ENCODE data around the gene ZC3H14.

Gene ZC3H14

GRCh38 chr14:88632512-88632911, 69.7 kb downstream of the ZC3H14 start:
- CTCF ChIA-PET: no interaction called here
- POLR2A ChIA-PET (ENCODE audit: low non-redundant PET): no interaction called here
- DNase-seq (ENCODE audit: low spot score): no peak
- H3K27ac ChIP-seq: no peak overlapping the region
- no peak for TF ChIP-seq CTCF (conservative IDR thresholded peaks at IDR 0.05; ENCODE audit: low read depth)

DNA sequence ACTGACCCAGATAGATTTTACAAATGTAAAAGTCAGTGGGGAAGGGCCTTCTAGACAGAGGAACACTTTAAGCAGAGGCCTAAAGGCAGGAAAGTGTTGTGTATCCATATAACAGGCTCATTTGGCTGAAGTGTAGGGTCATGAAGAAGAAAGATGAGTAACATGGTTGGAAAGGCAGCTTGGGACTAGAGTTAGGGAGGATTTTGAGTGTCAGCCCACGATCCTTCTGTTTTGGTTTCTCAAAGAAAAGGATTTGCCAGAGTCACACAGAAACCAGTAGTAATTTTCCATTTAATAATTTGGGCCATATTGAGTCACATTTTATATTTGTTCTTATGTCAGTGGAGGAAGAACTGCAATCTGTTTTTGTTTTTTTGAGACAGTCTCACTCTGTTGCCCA, 76.4 kb downstream of the ZC3H14 start:
- ChIA-PET POLR2A (ENCODE audit: low non-redundant PET) (no interaction called here), CTCF (interaction anchor here (0.7 kb wide), 1 partner anchor 77 kb away, joined by 3 read pairs; no protein-coding TSS in a partner anchor)
- no peak overlapping the region for H3K27ac ChIP-seq
- TF ChIP-seq CTCF (conservative IDR thresholded peaks at IDR 0.05; ENCODE audit: low read depth): no peak
- DNase-seq (ENCODE audit: low spot score): no peak

DNA sequence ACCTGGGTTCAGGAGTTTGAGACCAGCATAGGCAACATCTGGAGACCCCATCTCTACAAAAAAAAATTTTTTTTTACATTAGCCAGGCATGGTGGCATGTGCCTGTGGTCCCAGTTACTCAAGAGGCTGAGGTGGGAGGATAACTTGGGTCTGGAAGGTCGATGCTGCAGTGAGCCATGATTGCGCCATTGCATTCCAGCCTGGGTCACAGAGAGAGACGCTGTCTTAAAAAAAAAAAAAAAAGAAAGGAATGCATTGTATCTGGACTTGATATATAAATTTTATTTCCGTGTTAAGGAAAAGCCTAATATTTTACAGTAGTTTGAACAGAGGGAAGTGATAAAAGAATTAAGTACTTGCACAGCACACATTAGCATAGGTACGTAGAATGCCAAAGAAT, 97.2 kb downstream of the ZC3H14 start:
- DNase-seq (ENCODE audit: low spot score): no peak
- H3K27ac ChIP-seq: no peak overlapping the region
- ChIA-PET CTCF (no interaction called here), POLR2A (ENCODE audit: low non-redundant PET) (no interaction called here)
- no peak for TF ChIP-seq CTCF (conservative IDR thresholded peaks at IDR 0.05; ENCODE audit: low read depth)

GRCh38 chr14:88667555-88668273, 104.9 kb downstream of the ZC3H14 start:
- peak; percentile 85 for TF ChIP-seq CTCF (conservative IDR thresholded peaks at IDR 0.05; ENCODE audit: low read depth)
- peak; percentile 58 for DNase-seq (ENCODE audit: low spot score)
- no peak overlapping the region for H3K27ac ChIP-seq
- CTCF ChIA-PET: interaction anchor here (0.5 to 1.3 kb wide), 22 partner anchors 12 to 1006 kb away, joined by 3 to 12 read pairs (median 4); no protein-coding TSS in a partner anchor
- POLR2A ChIA-PET (ENCODE audit: low non-redundant PET): no interaction called here

- CTCF ChIA-PET: interaction anchor here (0.8 to 1.8 kb wide), 4 partner anchors 13 to 200 kb away, joined by 5 to 10 read pairs (median 7); no protein-coding TSS in a partner anchor
- no peak overlapping the region for H3K27ac ChIP-seq
- POLR2A ChIA-PET (ENCODE audit: low non-redundant PET): no interaction called here
- no peak for TF ChIP-seq CTCF (conservative IDR thresholded peaks at IDR 0.05; ENCODE audit: low read depth)
- no peak for DNase-seq (ENCODE audit: low spot score)
These were observed 105.7 kb downstream of the ZC3H14 start for GRCh38 chr14:88668448-88669116.

DNA sequence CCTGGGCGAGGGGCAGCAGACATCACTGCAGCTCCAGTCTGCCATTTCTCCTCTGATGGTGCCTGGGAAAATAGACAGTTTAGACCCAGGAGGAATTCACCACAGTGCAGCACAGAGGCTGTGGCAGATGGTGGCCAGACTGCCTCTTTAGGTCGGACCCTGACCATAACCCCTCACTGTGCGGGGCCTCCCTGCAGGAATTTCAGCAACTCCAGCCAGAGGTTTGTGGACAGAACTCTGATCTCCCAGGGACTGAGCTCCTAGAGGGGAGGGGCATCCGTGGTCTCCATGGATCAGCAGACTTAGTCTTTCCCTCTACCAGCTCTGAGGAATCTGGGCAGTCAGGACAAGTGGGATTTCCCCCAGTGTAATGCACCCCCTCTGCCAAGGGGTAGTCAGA, 106.5 kb downstream of the ZC3H14 start:
- no peak for TF ChIP-seq CTCF (conservative IDR thresholded peaks at IDR 0.05; ENCODE audit: low read depth)
- no peak for DNase-seq (ENCODE audit: low spot score)
- ChIA-PET CTCF (interaction anchor here (0.6 to 1.8 kb wide), 2 partner anchors 199 to 306 kb away, joined by 3 to 6 read pairs; no protein-coding TSS in a partner anchor), POLR2A (ENCODE audit: low non-redundant PET) (no interaction called here)
- H3K27ac ChIP-seq: no peak overlapping the region
